ENCODE data around the gene NGEF. TPM values are rescaled to one million over a fixed set of nuclear protein-coding genes. Genes with fewer than 3 reads are reported as not detected.

The NGEF gene
- total RNA-seq, 1 experiment from 2014 or later: 5.4 TPM

DNA sequence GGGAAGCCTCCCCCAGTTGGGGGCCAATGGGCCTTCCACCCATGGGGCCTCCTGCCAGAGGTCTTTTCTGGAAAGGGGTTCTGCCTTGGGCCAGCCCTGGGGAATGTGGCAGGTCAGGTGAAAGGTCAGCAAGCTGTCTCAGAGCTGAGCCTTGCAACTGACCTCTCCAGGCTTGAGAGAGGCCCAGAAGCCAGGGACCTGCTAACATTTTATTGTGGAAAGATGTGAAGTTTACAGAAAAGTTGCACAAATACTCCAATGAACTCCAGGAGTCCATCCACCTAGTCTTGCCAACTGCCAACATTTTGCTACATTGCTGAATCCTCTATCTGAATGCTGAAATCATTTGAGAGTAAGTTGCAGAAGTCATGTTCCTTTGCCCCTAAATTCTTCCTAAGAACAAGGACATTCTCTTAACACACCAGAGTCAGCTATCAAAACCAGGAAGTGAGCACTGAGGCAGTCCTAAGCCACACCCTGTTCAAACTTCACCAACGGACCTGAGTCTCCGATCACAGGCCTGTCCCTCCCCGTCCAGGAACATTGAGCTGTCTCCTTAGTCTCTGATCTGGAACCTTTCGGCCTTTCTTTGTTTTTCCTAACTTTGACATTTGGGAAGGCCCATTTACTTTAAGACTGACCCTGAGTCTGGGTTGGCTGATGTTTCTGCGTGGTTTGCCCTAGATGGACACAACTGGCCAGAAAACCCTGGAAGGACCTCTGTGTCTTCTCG lies 139.0 kb downstream of the NGEF start (continued):
- TF ChIP-seq JAZF1 (CRISPR knock-in tag; IDR thresholded peaks at IDR 0.05): no peak

DNA sequence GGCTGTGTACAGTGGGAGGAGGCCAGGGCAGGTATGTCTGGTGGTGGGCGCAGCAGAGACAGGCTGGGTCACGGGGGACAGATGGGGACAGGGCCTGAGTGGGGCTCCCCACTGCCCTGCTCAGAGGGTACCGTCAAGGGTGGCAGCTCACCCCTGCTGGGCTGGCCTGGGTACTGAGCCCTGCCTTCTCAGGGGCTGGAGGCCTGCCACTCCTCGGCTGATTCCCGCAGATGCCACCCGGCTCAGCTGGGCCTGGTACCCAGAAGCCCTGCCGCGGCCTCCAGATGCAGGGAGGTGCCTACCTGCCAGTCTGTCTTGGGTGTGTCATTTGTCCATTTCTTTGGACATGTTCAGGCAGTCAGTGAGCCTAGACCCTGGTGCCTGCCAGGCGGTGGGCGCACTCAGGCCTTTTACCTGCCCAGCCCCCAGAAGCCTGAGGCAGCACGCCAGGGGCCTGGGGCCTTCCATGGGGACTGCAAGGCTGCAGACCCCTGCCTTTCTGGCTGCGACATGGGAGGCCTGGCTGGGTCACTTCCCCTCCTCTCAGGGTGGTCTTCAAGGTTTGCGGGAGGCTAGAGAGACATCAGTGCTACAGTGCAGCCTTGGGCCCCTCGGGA lies 139.7 kb downstream of the NGEF start:
- CTCF ChIA-PET: interaction anchor here (1.0 kb wide), 1 partner anchor 14 kb away, joined by 5 read pairs; no protein-coding TSS in a partner anchor
- POLR2A ChIA-PET: interaction anchor here (0.8 kb wide), 1 partner anchor 157 kb away, joined by 5 read pairs; no protein-coding TSS in a partner anchor
- TF ChIP-seq ESRRA (CRISPR knock-in tag; IDR thresholded peaks at IDR 0.05; ENCODE audit: borderline replicate concordance) (no peak), CREB1 (CRISPR knock-in tag; IDR thresholded peaks at IDR 0.05) (no peak), ZNF416 (CRISPR knock-in tag; IDR thresholded peaks at IDR 0.05) (no peak), MAX (CRISPR knock-in tag; IDR thresholded peaks at IDR 0.05) (no peak), SMAD4 (CRISPR knock-in tag; IDR thresholded peaks at IDR 0.05) (no peak), GTF2I (CRISPR knock-in tag; conservative IDR thresholded peaks at IDR 0.05) (no peak), PREB (CRISPR knock-in tag; IDR thresholded peaks at IDR 0.05; ENCODE audit: borderline replicate concordance) (no peak), AFF4 (CRISPR knock-in tag; IDR thresholded peaks at IDR 0.05; ENCODE audit: borderline replicate concordance) (no peak), TP53 (CRISPR knock-in tag; IDR thresholded peaks at IDR 0.05) (no peak), ZNF396 (CRISPR knock-in tag; IDR thresholded peaks at IDR 0.05; ENCODE audit: borderline replicate concordance) (no peak), ZNF232 (CRISPR knock-in tag; IDR thresholded peaks at IDR 0.05) (no peak), EMX1 (CRISPR knock-in tag; IDR thresholded peaks at IDR 0.05) (no peak), ZNF425 (CRISPR knock-in tag; conservative IDR thresholded peaks at IDR 0.05) (no peak), CREM (CRISPR knock-in tag; IDR thresholded peaks at IDR 0.05) (no peak)
- TF ChIP-seq, protein P1, sequence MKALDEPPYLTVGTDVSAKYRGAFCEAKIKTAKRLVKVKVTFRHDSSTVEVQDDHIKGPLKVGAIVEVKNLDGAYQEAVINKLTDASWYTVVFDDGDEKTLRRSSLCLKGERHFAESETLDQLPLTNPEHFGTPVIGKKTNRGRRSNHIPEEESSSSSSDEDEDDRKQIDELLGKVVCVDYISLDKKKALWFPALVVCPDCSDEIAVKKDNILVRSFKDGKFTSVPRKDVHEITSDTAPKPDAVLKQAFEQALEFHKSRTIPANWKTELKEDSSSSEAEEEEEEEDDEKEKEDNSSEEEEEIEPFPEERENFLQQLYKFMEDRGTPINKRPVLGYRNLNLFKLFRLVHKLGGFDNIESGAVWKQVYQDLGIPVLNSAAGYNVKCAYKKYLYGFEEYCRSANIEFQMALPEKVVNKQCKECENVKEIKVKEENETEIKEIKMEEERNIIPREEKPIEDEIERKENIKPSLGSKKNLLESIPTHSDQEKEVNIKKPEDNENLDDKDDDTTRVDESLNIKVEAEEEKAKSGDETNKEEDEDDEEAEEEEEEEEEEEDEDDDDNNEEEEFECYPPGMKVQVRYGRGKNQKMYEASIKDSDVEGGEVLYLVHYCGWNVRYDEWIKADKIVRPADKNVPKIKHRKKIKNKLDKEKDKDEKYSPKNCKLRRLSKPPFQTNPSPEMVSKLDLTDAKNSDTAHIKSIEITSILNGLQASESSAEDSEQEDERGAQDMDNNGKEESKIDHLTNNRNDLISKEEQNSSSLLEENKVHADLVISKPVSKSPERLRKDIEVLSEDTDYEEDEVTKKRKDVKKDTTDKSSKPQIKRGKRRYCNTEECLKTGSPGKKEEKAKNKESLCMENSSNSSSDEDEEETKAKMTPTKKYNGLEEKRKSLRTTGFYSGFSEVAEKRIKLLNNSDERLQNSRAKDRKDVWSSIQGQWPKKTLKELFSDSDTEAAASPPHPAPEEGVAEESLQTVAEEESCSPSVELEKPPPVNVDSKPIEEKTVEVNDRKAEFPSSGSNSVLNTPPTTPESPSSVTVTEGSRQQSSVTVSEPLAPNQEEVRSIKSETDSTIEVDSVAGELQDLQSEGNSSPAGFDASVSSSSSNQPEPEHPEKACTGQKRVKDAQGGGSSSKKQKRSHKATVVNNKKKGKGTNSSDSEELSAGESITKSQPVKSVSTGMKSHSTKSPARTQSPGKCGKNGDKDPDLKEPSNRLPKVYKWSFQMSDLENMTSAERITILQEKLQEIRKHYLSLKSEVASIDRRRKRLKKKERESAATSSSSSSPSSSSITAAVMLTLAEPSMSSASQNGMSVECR (CRISPR knock-in tag; IDR thresholded peaks at IDR 0.05; ENCODE audit: borderline replicate concordance): no peak
- TF ChIP-seq, protein P2, sequence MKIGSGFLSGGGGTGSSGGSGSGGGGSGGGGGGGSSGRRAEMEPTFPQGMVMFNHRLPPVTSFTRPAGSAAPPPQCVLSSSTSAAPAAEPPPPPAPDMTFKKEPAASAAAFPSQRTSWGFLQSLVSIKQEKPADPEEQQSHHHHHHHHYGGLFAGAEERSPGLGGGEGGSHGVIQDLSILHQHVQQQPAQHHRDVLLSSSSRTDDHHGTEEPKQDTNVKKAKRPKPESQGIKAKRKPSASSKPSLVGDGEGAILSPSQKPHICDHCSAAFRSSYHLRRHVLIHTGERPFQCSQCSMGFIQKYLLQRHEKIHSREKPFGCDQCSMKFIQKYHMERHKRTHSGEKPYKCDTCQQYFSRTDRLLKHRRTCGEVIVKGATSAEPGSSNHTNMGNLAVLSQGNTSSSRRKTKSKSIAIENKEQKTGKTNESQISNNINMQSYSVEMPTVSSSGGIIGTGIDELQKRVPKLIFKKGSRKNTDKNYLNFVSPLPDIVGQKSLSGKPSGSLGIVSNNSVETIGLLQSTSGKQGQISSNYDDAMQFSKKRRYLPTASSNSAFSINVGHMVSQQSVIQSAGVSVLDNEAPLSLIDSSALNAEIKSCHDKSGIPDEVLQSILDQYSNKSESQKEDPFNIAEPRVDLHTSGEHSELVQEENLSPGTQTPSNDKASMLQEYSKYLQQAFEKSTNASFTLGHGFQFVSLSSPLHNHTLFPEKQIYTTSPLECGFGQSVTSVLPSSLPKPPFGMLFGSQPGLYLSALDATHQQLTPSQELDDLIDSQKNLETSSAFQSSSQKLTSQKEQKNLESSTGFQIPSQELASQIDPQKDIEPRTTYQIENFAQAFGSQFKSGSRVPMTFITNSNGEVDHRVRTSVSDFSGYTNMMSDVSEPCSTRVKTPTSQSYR (CRISPR knock-in tag; IDR thresholded peaks at IDR 0.05): no peak
- TF ChIP-seq, protein P3, sequence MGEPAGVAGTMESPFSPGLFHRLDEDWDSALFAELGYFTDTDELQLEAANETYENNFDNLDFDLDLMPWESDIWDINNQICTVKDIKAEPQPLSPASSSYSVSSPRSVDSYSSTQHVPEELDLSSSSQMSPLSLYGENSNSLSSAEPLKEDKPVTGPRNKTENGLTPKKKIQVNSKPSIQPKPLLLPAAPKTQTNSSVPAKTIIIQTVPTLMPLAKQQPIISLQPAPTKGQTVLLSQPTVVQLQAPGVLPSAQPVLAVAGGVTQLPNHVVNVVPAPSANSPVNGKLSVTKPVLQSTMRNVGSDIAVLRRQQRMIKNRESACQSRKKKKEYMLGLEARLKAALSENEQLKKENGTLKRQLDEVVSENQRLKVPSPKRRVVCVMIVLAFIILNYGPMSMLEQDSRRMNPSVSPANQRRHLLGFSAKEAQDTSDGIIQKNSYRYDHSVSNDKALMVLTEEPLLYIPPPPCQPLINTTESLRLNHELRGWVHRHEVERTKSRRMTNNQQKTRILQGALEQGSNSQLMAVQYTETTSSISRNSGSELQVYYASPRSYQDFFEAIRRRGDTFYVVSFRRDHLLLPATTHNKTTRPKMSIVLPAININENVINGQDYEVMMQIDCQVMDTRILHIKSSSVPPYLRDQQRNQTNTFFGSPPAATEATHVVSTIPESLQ (CRISPR knock-in tag; IDR thresholded peaks at IDR 0.05): no peak

More for the DNA sequence above, 139.7 kb downstream of the NGEF start:
- H3K27me3 Mint-ChIP-seq (ENCODE audit: low read depth): peaks cover 24% of the 10 kb centered on the region
- H3K9me3 Mint-ChIP-seq: no peaks in the 10 kb centered on the region
- H3K36me3 Mint-ChIP-seq: no peaks in the 10 kb centered on the region
- ATAC-seq: no peak
- H3K4me1 Mint-ChIP-seq: peaks cover 4% of the 10 kb centered on the region; the same call in 1 of the 2 replicates
- H3K4me3 Mint-ChIP-seq: no peak overlapping the region
- no peak for DNase-seq (ENCODE audit: low spot score)
- H3K27ac Mint-ChIP-seq: no peak overlapping the region
